Measurements from ENCODE around the gene TNFAIP8.

The TNFAIP8 gene

DNA sequence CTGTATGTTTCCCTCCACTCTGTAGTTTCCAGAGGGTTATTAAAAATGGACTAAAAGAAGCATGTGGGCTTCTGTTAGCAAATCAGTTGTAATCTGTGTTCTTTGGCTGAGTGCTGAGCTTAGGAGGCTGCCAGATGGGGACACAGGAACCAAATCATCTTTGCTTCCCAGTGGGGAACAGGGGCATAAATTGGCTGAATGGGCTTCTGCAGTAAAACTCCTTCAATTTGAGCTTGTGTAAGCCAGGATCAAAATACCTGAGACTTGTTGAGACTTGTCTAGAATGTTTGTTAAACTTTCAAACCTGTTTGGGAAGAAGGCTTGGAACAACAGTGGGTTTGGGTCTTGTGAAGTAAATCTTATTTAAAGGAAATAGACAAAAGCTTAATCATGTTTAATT lies 32.2 kb upstream of the TNFAIP8 start:
- TF ChIP-seq TEAD4 (IDR thresholded peaks at IDR 0.05) (no peak), TAF1 (IDR thresholded peaks at IDR 0.05; ENCODE audit: low read depth) (no peak), RAD21 (IDR thresholded peaks at IDR 0.05; ENCODE audit: low read depth) (no peak), YY1 (IDR thresholded peaks at IDR 0.05; ENCODE audit: low read depth) (no peak), EGR1 (IDR thresholded peaks at IDR 0.05) (no peak), NFIC (IDR thresholded peaks at IDR 0.05) (no peak), CEBPB (IDR thresholded peaks at IDR 0.05) (no peak), EP300 (IDR thresholded peaks at IDR 0.05; ENCODE audit: borderline replicate concordance) (no peak), ZBTB7A (IDR thresholded peaks at IDR 0.05; ENCODE audit: low read depth) (no peak), CREB1 (IDR thresholded peaks at IDR 0.05; ENCODE audit: low read depth) (no peak), TCF12 (IDR thresholded peaks at IDR 0.05; ENCODE audit: low read depth) (no peak), FOXM1 (IDR thresholded peaks at IDR 0.05; ENCODE audit: borderline replicate concordance, low read depth) (no peak)
- TF ChIP-seq, protein P1, sequence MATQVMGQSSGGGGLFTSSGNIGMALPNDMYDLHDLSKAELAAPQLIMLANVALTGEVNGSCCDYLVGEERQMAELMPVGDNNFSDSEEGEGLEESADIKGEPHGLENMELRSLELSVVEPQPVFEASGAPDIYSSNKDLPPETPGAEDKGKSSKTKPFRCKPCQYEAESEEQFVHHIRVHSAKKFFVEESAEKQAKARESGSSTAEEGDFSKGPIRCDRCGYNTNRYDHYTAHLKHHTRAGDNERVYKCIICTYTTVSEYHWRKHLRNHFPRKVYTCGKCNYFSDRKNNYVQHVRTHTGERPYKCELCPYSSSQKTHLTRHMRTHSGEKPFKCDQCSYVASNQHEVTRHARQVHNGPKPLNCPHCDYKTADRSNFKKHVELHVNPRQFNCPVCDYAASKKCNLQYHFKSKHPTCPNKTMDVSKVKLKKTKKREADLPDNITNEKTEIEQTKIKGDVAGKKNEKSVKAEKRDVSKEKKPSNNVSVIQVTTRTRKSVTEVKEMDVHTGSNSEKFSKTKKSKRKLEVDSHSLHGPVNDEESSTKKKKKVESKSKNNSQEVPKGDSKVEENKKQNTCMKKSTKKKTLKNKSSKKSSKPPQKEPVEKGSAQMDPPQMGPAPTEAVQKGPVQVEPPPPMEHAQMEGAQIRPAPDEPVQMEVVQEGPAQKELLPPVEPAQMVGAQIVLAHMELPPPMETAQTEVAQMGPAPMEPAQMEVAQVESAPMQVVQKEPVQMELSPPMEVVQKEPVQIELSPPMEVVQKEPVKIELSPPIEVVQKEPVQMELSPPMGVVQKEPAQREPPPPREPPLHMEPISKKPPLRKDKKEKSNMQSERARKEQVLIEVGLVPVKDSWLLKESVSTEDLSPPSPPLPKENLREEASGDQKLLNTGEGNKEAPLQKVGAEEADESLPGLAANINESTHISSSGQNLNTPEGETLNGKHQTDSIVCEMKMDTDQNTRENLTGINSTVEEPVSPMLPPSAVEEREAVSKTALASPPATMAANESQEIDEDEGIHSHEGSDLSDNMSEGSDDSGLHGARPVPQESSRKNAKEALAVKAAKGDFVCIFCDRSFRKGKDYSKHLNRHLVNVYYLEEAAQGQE (IDR thresholded peaks at IDR 0.05; ENCODE audit: low read depth), result no peak
- TF ChIP-seq, protein P2, sequence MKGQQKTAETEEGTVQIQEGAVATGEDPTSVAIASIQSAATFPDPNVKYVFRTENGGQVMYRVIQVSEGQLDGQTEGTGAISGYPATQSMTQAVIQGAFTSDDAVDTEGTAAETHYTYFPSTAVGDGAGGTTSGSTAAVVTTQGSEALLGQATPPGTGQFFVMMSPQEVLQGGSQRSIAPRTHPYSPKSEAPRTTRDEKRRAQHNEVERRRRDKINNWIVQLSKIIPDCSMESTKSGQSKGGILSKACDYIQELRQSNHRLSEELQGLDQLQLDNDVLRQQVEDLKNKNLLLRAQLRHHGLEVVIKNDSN (IDR thresholded peaks at IDR 0.05), result no peak

DNA sequence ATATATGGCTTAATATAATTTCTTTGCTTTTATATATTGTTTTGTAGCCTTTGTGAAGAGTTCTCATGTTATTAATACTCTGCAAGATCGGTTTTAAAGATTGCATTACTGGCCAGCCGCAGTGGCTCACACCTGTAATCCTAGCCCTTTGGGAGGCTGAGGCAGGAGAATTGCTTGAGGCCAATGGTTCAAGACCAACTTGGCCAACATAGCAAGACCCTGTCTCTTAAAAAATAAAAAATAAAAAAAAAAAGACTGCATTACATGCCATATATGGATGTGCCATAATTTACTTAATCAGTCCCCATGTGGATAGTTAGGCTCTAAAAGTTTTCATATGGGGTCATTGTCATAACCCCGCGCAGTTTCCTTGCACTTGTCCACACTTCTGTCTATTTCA lies 31.0 kb upstream of the TNFAIP8 start:
- no peak for TF ChIP-seq YY1 (IDR thresholded peaks at IDR 0.05; ENCODE audit: low read depth)
- no peak for TF ChIP-seq EP300 (IDR thresholded peaks at IDR 0.05; ENCODE audit: borderline replicate concordance)
- TF ChIP-seq CREB1 (IDR thresholded peaks at IDR 0.05; ENCODE audit: low read depth), result no peak
- TF ChIP-seq CEBPB (IDR thresholded peaks at IDR 0.05), result no peak
- TF ChIP-seq, protein P1 (IDR thresholded peaks at IDR 0.05; ENCODE audit: low read depth), result no peak
- no peak for TF ChIP-seq FOXM1 (IDR thresholded peaks at IDR 0.05; ENCODE audit: borderline replicate concordance, low read depth)
- no peak for TF ChIP-seq TAF1 (IDR thresholded peaks at IDR 0.05; ENCODE audit: low read depth)
- TF ChIP-seq, protein P2 (IDR thresholded peaks at IDR 0.05), result no peak
- no peak for TF ChIP-seq ZBTB7A (IDR thresholded peaks at IDR 0.05; ENCODE audit: low read depth)
- no peak for TF ChIP-seq RAD21 (IDR thresholded peaks at IDR 0.05; ENCODE audit: low read depth)

DNA sequence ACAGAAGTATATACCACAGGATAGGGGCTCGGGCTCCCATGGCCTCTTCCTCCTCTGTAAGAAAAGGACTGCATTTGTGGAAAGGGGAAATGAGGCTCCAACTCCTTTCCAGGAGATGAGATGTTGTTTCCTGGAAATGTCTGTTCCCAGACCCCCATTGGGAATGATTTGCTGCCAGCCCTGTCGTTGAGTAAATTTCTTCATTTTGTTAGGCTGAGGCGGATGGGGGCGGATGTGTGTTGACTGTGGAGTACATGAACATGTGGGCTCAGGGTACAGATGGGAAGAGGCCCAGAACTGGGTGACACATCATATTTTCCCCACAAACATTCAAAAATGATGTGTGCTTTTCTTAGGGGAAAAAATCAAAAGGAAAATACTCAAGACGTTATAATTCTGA lies 28.8 kb upstream of the TNFAIP8 start:
- TF ChIP-seq CEBPB (IDR thresholded peaks at IDR 0.05) (no peak), YY1 (IDR thresholded peaks at IDR 0.05; ENCODE audit: low read depth) (no peak)
- TF ChIP-seq, protein P1 (IDR thresholded peaks at IDR 0.05; ENCODE audit: low read depth), result no peak

DNA sequence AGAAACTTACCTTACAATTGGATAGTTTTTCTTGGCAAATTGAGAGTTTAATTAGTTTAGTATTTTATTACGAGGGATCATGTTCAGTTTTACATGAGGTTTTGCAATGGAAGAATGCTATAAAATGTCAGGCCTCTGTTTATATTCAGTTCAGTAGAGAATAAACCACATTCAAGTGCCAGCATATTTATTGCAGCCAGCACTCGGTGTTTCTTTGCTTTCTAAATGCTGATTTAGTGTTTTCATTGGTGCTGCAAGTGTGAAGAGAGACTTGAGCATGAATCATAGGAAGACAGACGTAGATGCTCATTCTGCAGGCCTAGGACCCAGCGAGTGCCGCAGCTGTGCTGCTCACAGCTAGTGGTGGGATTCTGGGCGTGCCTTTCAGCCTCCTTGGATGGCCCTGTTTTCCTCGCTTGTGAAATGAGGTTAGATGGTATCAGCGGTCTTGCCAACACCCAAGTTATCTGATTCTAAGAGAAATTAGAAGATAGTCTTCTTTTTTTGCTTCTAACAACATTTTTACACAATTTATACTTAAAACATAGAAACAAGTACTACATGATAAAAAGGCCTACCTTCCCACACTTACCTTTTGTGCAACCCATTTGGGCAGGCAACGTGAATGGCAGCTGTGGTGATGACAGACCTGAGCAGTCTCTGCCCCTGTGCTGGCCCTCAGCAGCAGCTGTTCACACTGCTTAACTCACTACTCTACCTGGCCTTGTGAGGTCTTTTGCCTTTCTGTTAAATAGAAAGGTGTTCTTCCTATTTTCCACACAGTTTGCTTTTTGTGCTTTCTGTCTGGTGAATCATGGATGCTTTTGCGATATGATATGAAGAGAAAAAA lies 26.8 kb upstream of the TNFAIP8 start:
- TF ChIP-seq CEBPB (IDR thresholded peaks at IDR 0.05) (no peak), TEAD4 (IDR thresholded peaks at IDR 0.05) (no peak), CREB1 (IDR thresholded peaks at IDR 0.05; ENCODE audit: low read depth) (no peak), TAF1 (IDR thresholded peaks at IDR 0.05; ENCODE audit: low read depth) (no peak), YY1 (IDR thresholded peaks at IDR 0.05; ENCODE audit: low read depth) (no peak), EGR1 (IDR thresholded peaks at IDR 0.05) (no peak), RAD21 (IDR thresholded peaks at IDR 0.05; ENCODE audit: low read depth) (no peak)
- TF ChIP-seq, protein P1 (IDR thresholded peaks at IDR 0.05; ENCODE audit: low read depth), result no peak
- TF ChIP-seq, protein P2 (IDR thresholded peaks at IDR 0.05), result no peak
